ENCODE data around the gene LCN6. TPM values are rescaled to one million over a fixed set of nuclear protein-coding genes. Genes with fewer than 3 reads are reported as not detected.

LCN6 gene
- total and polyA plus RNA-seq, 12 donors = 0.43 to 25.4 (median 2.2) TPM; not detected in 6

GRCh38 chr9:136696502-136696901 lies 51.8 kb downstream of the LCN6 start:
- 60 to 77% (median 71%) methylated on average over 1 to 9 of the region's 9 CpGs for WGBS, 4 donors
- H3K27me3 ChIP-seq = peaks cover 13% of the 10 kb centered on the region
- intact Hi-C loops (cut with DNase I) = no loop called here
- peaks cover 0 to 3% of the 10 kb centered on the region in 2 donors for H3K4me1 ChIP-seq (replicated peaks in 1 of 2)
- no peak for DNase-seq
- TF ChIP-seq POLR2A (IDR thresholded peaks at IDR 0.05) (no peak), CTCF (IDR thresholded peaks at IDR 0.05) (no peak)
- no peaks in the 10 kb centered on the region for H3K36me3 ChIP-seq (replicated peaks in 1 of 2)
- no peak overlapping the region for H3K27ac ChIP-seq
- no peak overlapping the region for H3K4me3 ChIP-seq
- no peaks in the 10 kb centered on the region for H3K9me3 ChIP-seq (replicated peaks in 1 of 3)

DNA sequence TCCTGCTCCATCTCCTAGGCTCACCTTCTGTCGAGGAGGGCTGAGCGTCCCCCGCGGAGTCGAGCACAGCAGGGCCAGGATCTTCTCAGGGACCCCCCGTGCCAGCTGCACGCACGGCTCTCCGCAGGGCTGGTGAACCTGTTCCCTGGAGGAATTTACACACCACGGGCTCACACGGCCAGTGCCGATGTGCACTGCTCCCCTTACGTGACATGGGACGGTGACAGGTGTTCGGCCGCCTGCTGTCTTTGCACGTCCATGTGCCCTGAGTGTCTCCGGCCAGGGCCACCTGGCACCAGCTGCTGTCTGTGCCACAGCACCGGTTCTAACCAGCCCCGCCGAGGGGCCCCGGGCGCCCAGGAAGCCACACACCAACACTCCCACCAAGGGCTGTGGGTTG lies 52.4 kb downstream of the LCN6 start:
- TF ChIP-seq CTCF (IDR thresholded peaks at IDR 0.05) = no peak
- no peak for TF ChIP-seq POLR2A (IDR thresholded peaks at IDR 0.05)
- H3K27me3 ChIP-seq = peaks cover 13% of the 10 kb centered on the region
- H3K36me3 ChIP-seq (replicated peaks in 1 of 2) = no peaks in the 10 kb centered on the region
- H3K27ac ChIP-seq = no peak overlapping the region
- WGBS, 4 donors = 75 to 82% (median 81%) methylated on average over 7 to 23 of the region's 23 CpGs
- H3K4me1 ChIP-seq (replicated peaks in 1 of 2) = peaks cover 0 to 3% of the 10 kb centered on the region in 2 donors
- H3K9me3 ChIP-seq (replicated peaks in 1 of 3) = no peaks in the 10 kb centered on the region
- DNase-seq = no peak
- intact Hi-C loops (cut with DNase I) = no loop called here
- H3K4me3 ChIP-seq = no peak overlapping the region

GRCh38 chr9:136695435-136695895 lies 52.9 kb downstream of the LCN6 start:
- intact Hi-C loops (cut with DNase I) = no loop called here
- TF ChIP-seq CTCF (IDR thresholded peaks at IDR 0.05) (no peak), POLR2A (IDR thresholded peaks at IDR 0.05) (no peak)
- WGBS, 4 donors = 72 to 84% (median 80%) methylated on average over 6 to 10 of the region's 10 CpGs

DNA sequence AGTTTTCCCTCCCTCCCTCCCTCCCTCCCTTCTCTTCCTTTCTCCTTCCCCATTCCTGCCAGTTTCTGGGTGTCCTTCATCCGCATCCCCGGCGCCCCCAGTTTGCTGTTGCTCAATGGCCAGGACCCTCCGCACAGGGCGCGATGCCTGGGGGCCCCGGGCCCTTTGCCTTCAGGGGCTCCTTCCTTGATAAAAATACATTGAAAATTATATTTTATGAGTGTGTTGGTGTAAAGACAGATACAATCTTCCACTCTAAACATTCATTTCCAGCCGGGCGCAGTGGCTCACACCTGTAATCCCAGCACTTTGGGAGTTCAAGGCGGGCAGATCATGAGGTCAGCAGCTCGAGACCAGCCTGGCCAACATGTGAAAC lies 53.5 kb downstream of the LCN6 start:
- Histone ChIP-seq H3K4me3 (no peak overlapping the region), H3K36me3 (replicated peaks in 1 of 2) (no peaks in the 10 kb centered on the region), H3K27ac (no peak overlapping the region), H3K4me1 (replicated peaks in 1 of 2) (peaks cover 0 to 3% of the 10 kb centered on the region in 2 donors), H3K27me3 (peaks cover 4% of the 10 kb centered on the region), H3K9me3 (replicated peaks in 1 of 3) (no peaks in the 10 kb centered on the region)
- TF ChIP-seq CTCF (IDR thresholded peaks at IDR 0.05) (no peak), POLR2A (IDR thresholded peaks at IDR 0.05) (no peak)
- no peak for DNase-seq
- intact Hi-C loops (cut with DNase I) = no loop called here
- WGBS, 4 donors = 84 to 90% (median 88%) methylated on average over 11 of the region's 11 CpGs

More at GRCh38 chr9:136695435-136695895, 52.9 kb downstream of the LCN6 start:
- Histone ChIP-seq H3K9me3 (replicated peaks in 1 of 3) (no peaks in the 10 kb centered on the region), H3K27ac (no peak overlapping the region), H3K4me1 (replicated peaks in 1 of 2) (peaks cover 0 to 3% of the 10 kb centered on the region in 2 donors), H3K36me3 (replicated peaks in 1 of 2) (no peaks in the 10 kb centered on the region), H3K4me3 (no peak overlapping the region), H3K27me3 (peaks cover 8% of the 10 kb centered on the region)
- no peak for DNase-seq
